SK-N-SH (cell line): ENCODE results near the gene SPO11. TPM values are rescaled to one million over a fixed set of nuclear protein-coding genes. Genes with fewer than 3 reads are reported as not detected.

ENCODE experiments used
- CTCF ChIA-PET: fragments of 300-600, 350-600 bp; formaldehyde crosslinking; extraction: SDS; loops from one replicate; lab custom pipeline; 2021; lab: Yijun Ruan, JAX
- POLR2A ChIA-PET: fragments of 350-600 bp; sonication (Branson Sonifier 250); formaldehyde crosslinking; extraction: SDS; loops from one replicate; lab custom pipeline; 2020; ENCODE audit warnings: antibody characterized with exemption, inconsistent platforms; lab: Yijun Ruan, JAX
- DNase-seq: peaks from one replicate; pipeline ENCODE4 v3.0.0; 2012
- H2AFZ ChIP-seq: fragments of 200-600 bp; sonication (generic); 2 replicates; pipeline ENCODE4 v1.8.1; 2016; ENCODE audit warnings: antibody characterized with exemption, mild to moderate bottlenecking, low read depth
- H3F3A ChIP-seq: fragments of 200-600 bp; sonication (generic); replicated peaks from 2 replicates; pipeline ENCODE3; 2016; ENCODE audit warnings: antibody characterized with exemption, mild to moderate bottlenecking; ENCODE audit not compliant: insufficient read depth
- H3K27ac ChIP-seq, 2 experiments: fragments of 200-500 bp in 1 of 2; fragments of 200-600 bp in 1 of 2; sonication (Bioruptor generic) in 1 of 2; sonication (generic), shearing (Covaris generic) in 1 of 2; 2 replicates each; pipeline versions ENCODE4 v1.5.1 to v1.6.1; 2014 to 2016; ENCODE audit warnings: low read depth in 2 of 2, inconsistent platforms in 1 of 2, low read length in 1 of 2, mild to moderate bottlenecking in 1 of 2, mixed read lengths in 1 of 2
- H3K27me3 ChIP-seq: fragments of 200-600 bp; sonication (generic), shearing (Covaris generic); 2 replicates; pipeline ENCODE4 v1.6.1; 2016; ENCODE audit warnings: mixed run types; ENCODE audit not compliant: insufficient read depth
- H3K36me3 ChIP-seq, 2 experiments: fragments of 200-500 bp in 1 of 2; fragments of 200-600 bp in 1 of 2; sonication (Bioruptor generic) in 1 of 2; sonication (generic) in 1 of 2; replicated peaks in 1 of 2; 2 replicates each; pipeline versions ENCODE3 to v1.5.1; 2014 to 2016; ENCODE audit warnings: low read length in 1 of 2, mild to moderate bottlenecking in 1 of 2; ENCODE audit not compliant: insufficient read depth in 2 of 2, control insufficient read depth in 1 of 2
- H3K4me1 ChIP-seq, 2 experiments: fragments of 200-500 bp in 1 of 2; fragments of 200-600 bp in 1 of 2; sonication (Bioruptor generic) in 1 of 2; sonication (generic), shearing (Covaris generic) in 1 of 2; 2 replicates each; pipeline versions ENCODE4 v1.5.1 to v1.6.1; 2014 to 2016; ENCODE audit warnings: low read depth in 1 of 2, low read length in 1 of 2, mixed run types in 1 of 2; ENCODE audit not compliant: insufficient read depth in 2 of 2, control insufficient read depth in 1 of 2
- H3K4me2 ChIP-seq: fragments of 200-600 bp; sonication (generic), shearing (Covaris generic); 2 replicates; pipeline ENCODE4 v1.6.1; 2017; ENCODE audit warnings: mixed run types
- H3K4me3 ChIP-seq, 2 experiments: fragments of 200-500 bp in 1 of 2; fragments of 200-600 bp in 1 of 2; sonication (Bioruptor generic) in 1 of 2; sonication (generic), shearing (Covaris generic) in 1 of 2; 2 replicates each; pipeline versions ENCODE4 v1.5.1 to v1.8.1; 2014 to 2016; ENCODE audit warnings: low read depth in 2 of 2, inconsistent platforms in 1 of 2, low read length in 1 of 2, mild to moderate bottlenecking in 1 of 2, mixed read lengths in 1 of 2, moderate library complexity in 1 of 2
- H3K79me2 ChIP-seq: fragments of 200-600 bp; sonication (generic); 2 replicates; pipeline ENCODE4 v1.8.1; 2017; ENCODE audit warnings: mild to moderate bottlenecking; ENCODE audit not compliant: insufficient read depth
- H3K9ac ChIP-seq: fragments of 200-600 bp; sonication (generic); 2 replicates; pipeline ENCODE4 v1.6.1; 2017; ENCODE audit warnings: mixed run types
- H3K9me2 ChIP-seq: fragments of 200-600 bp; sonication (generic); 2 replicates; pipeline ENCODE4 v1.6.1; 2017; ENCODE audit warnings: mixed run types
- H3K9me3 ChIP-seq: fragments of 200-600 bp; sonication (generic); 2 replicates; pipeline ENCODE4 v1.6.1; 2017; ENCODE audit warnings: mixed run types, mild to moderate bottlenecking, moderate library complexity
- H4K20me1 ChIP-seq: fragments of 200-600 bp; sonication (generic); 2 replicates; pipeline ENCODE4 v1.6.1; 2017; ENCODE audit warnings: mild to moderate bottlenecking, mixed run types; ENCODE audit not compliant: insufficient read depth
- CHD2 ChIP-seq: fragments of 150-350 bp; IDR thresholded peaks from 2 replicates; pipeline ENCODE4 v1.6.1; 2018; ENCODE audit warnings: low read length; ENCODE audit not compliant: partially characterized antibody
- CTCF ChIP-seq: fragments of 200-600 bp; sonication (generic); IDR thresholded peaks from 2 replicates; pipeline ENCODE4 v1.6.1; 2017; ENCODE audit warnings: antibody characterized with exemption, mild to moderate bottlenecking, moderate library complexity
- EP300 ChIP-seq, 2 experiments: IDR thresholded peaks; 2 replicates each; pipeline versions ENCODE4 v1.4.0 to v1.6.1; 2012; ENCODE audit warnings: borderline replicate concordance in 1 of 2, low read depth in 1 of 2, low read length in 1 of 2
- FOSL2 ChIP-seq: IDR thresholded peaks from 2 replicates; pipeline ENCODE4 v1.4.0; 2012; ENCODE audit warnings: low read depth, mild to moderate bottlenecking, moderate library complexity, borderline replicate concordance
- FOXJ3 ChIP-seq: sonication (generic); formaldehyde crosslinking; IDR thresholded peaks from 2 replicates; pipeline ENCODE4 v1.5.1; 2020; ENCODE audit warnings: mild to moderate bottlenecking, missing genetic modification reagents
- FOXM1 ChIP-seq: IDR thresholded peaks from 2 replicates; pipeline ENCODE4 v1.4.0; 2012; ENCODE audit warnings: low read depth, mild to moderate bottlenecking
- GABPA ChIP-seq: IDR thresholded peaks from 2 replicates; pipeline ENCODE4 v1.4.0; 2012; ENCODE audit warnings: low read depth, mild to moderate bottlenecking
- GATA2 ChIP-seq: sonication (generic); formaldehyde crosslinking; IDR thresholded peaks from 2 replicates; pipeline ENCODE4 v1.5.0; 2020; ENCODE audit warnings: mild to moderate bottlenecking, missing genetic modification reagents
- IRF3 ChIP-seq: fragments of 150-350 bp; IDR thresholded peaks from 2 replicates; pipeline ENCODE4 v1.6.1; 2016; ENCODE audit warnings: mild to moderate bottlenecking, low read depth, low read length
- JUND ChIP-seq: IDR thresholded peaks from 2 replicates; pipeline ENCODE4 v1.4.0; 2012
- MXI1 ChIP-seq: IDR thresholded peaks from 2 replicates; pipeline ENCODE4 v1.6.1; 2012; ENCODE audit warnings: mild to moderate bottlenecking, low read depth, low read length, improper control_type of control experiment
- NFIC ChIP-seq: IDR thresholded peaks from 2 replicates; pipeline ENCODE4 v1.4.0; 2012; ENCODE audit warnings: borderline replicate concordance
- POLR2AphosphoS5 ChIP-seq: IDR thresholded peaks from 2 replicates; pipeline ENCODE4 v1.6.1; 2012; ENCODE audit warnings: low read depth, low read length
- RCOR1 ChIP-seq: fragments of 150-350 bp; IDR thresholded peaks from 2 replicates; pipeline ENCODE4 v1.6.1; 2017; ENCODE audit warnings: antibody characterized with exemption, low read length
- SMC3 ChIP-seq: IDR thresholded peaks from 2 replicates; pipeline ENCODE4 v1.6.1; 2012; ENCODE audit warnings: low read depth, low read length, improper control_type of control experiment
- ZBTB33 ChIP-seq: IDR thresholded peaks from 2 replicates; pipeline ENCODE4 v1.4.0; 2012; ENCODE audit warnings: low read depth, borderline replicate concordance
- WGBS: methylation state at CpG from one replicate; pipeline ENCODE4 v1.1.6; 2017; ENCODE audit warnings: low lambda C conversion rate; 5-methylcytosine and 5-hydroxymethylcytosine counted together
- polyA plus RNA-seq, 3 experiments: library from polyadenylated mRNA; depleted of rRNA; stranded (reverse); fragments of >200 nt; gene quantifications; 2 replicates each; pipeline ENCODE4 v1.2.3, GENCODE V29; 2012
- TF ChIP-seq, protein P1 (sequence below): IDR thresholded peaks from 2 replicates; pipeline ENCODE4 v1.6.1; 2012; ENCODE audit warnings: mild to moderate bottlenecking, low read depth, low read length, moderate library complexity

The SPO11 gene
- polyA plus RNA-seq, 1 of the 3 experiments (the other 2 are of a cell fraction): not detected

DNA sequence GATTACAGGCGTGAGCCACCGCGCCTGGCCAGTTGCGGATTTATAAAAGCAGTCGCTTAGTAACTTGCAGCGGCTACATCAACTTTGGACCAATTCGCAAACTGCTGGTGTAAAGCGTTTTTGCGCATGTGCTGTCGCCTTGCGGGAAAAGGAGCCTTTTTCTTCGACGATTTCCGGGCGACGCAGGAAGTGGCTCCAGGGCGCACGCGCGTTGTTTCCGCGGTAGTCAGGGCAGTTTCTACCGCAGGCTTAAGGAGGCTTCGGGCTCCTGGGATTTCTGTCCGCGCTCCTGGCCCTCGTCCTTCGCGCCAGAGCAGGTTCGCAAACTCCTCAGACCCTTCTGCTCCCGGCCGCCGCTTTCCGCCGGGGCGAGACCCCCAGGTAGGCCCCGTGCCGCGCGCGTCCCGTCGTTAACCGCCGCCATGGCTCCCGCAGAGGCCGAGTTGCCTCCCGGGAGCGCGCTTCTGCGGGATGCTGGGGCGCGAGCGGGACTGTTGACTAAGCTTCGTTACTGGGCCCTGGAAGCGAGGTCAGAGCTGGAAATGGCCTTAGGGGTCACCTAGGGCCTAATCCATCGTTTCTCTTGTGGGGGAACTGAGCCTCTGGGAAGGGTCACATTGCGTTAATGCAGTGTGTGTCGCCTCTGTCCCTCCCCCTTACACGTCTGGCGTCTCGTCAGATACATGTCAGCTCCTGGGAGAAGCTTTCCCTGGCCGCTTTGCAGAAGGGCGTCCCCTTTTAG lies 21.6 kb downstream of the SPO11 start, which contains the start of gene RAE1 (continued):
- TF ChIP-seq, protein P1, sequence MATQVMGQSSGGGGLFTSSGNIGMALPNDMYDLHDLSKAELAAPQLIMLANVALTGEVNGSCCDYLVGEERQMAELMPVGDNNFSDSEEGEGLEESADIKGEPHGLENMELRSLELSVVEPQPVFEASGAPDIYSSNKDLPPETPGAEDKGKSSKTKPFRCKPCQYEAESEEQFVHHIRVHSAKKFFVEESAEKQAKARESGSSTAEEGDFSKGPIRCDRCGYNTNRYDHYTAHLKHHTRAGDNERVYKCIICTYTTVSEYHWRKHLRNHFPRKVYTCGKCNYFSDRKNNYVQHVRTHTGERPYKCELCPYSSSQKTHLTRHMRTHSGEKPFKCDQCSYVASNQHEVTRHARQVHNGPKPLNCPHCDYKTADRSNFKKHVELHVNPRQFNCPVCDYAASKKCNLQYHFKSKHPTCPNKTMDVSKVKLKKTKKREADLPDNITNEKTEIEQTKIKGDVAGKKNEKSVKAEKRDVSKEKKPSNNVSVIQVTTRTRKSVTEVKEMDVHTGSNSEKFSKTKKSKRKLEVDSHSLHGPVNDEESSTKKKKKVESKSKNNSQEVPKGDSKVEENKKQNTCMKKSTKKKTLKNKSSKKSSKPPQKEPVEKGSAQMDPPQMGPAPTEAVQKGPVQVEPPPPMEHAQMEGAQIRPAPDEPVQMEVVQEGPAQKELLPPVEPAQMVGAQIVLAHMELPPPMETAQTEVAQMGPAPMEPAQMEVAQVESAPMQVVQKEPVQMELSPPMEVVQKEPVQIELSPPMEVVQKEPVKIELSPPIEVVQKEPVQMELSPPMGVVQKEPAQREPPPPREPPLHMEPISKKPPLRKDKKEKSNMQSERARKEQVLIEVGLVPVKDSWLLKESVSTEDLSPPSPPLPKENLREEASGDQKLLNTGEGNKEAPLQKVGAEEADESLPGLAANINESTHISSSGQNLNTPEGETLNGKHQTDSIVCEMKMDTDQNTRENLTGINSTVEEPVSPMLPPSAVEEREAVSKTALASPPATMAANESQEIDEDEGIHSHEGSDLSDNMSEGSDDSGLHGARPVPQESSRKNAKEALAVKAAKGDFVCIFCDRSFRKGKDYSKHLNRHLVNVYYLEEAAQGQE: no peak
- peak; percentile 74 for TF ChIP-seq POLR2AphosphoS5
- peak; percentile 47 for TF ChIP-seq CHD2

GRCh38 chr20:57352305-57352704 lies 22.7 kb downstream of the SPO11 start:
- WGBS: 59% methylated on average over 5 of the region's 6 CpGs
- ChIA-PET CTCF (interaction anchor here (1.0 to 1.7 kb wide), 2 partner anchors 18 to 146 kb away, joined by 3 to 4 read pairs; no protein-coding TSS in a partner anchor), POLR2A (no interaction called here)
- Histone ChIP-seq H3K9me2 (no peaks in the 10 kb centered on the region), H3K27ac (no peak overlapping the region), H3K4me1 (peaks cover 0 to 13% of the 10 kb centered on the region in 2 experiments; a peak in 2 of 4 replicates), H3F3A (peaks cover 14% of the 10 kb centered on the region), H3K27me3 (no peaks in the 10 kb centered on the region), H4K20me1 (peaks cover 11% of the 10 kb centered on the region), H3K9me3 (no peaks in the 10 kb centered on the region), H3K4me2 (peak overlapping the region; percentile 87), H3K9ac (peak overlapping the region; percentile 96), H3K4me3 (peak overlapping the region; percentile 90 to 100), H2AFZ (no peak overlapping the region), H3K36me3 (peaks cover 0 to 36% of the 10 kb centered on the region in 2 experiments), H3K79me2 (peaks cover 49% of the 10 kb centered on the region)
- no peak for TF ChIP-seq MXI1
- TF ChIP-seq EP300 (IDR thresholded peaks at IDR 0.05; ENCODE audit: borderline replicate concordance in 1 of 2, low read depth in 1 of 2, low read length in 1 of 2): no peak
- no peak for TF ChIP-seq FOXJ3
- TF ChIP-seq POLR2AphosphoS5: no peak
- no peak for TF ChIP-seq ZBTB33
- no peak for TF ChIP-seq SMC3
- no peak for TF ChIP-seq RCOR1
- no peak for TF ChIP-seq FOSL2
- TF ChIP-seq JUND: no peak
- TF ChIP-seq CHD2: no peak
- no peak for TF ChIP-seq GABPA
- no peak for TF ChIP-seq FOXM1
- no peak for TF ChIP-seq IRF3
- no peak for TF ChIP-seq CTCF
- TF ChIP-seq GATA2 (CRISPR knock-in tag): no peak
- TF ChIP-seq NFIC: no peak
- DNase-seq: no peak
